HCT116 (cell line): ENCODE results near the gene C9orf43. TPM values are rescaled to one million over a fixed set of nuclear protein-coding genes. Genes with fewer than 3 reads are reported as not detected.
"Not testable (repeated sequence)": the region's sequence is repeated elsewhere in the genome, so short reads cannot be mapped to it uniquely, and the experiment has no call there.

Experiments
- ATAC-seq: fragments of 200-7000 bp; cut with Tn5 transposase; 2 replicates; pipeline ENCODE4 v1.9.1; 2020; ENCODE audit warnings: mild to moderate bottlenecking, moderate library complexity
- BruUV-seq: library from RNA; stranded (reverse); fragments of 400-500 nt; replicated peaks from 2 replicates; lab custom pipeline; 2021; lab: Mats Ljungman, UMichigan
- CTCF ChIA-PET: fragments of 300-600 bp; sonication (Branson Sonifier 250); formaldehyde crosslinking; loops from one replicate; lab custom pipeline; 2021; ENCODE audit warnings: antibody characterized with exemption; lab: Charles Lee
- POLR2A ChIA-PET: fragments of 300-600, 350-600 bp; sonication (Branson Sonifier 250); formaldehyde crosslinking; loops from one replicate; lab custom pipeline; 2021; ENCODE audit warnings: antibody characterized with exemption; lab: Charles Lee
- RAD21 ChIA-PET, 2 experiments: fragments of 300-600 bp; sonication (Branson Sonifier 250); formaldehyde crosslinking; loops; one replicate each; lab custom pipeline; 2023; ENCODE audit warnings: low total read pairs in 2 of 2; ENCODE audit not compliant: uncharacterized antibody in 2 of 2, unreplicated experiment in 2 of 2, low non-redundant PET in 1 of 2; lab: Charles Lee
- DNase-seq: peaks from one replicate; pipeline ENCODE4 v3.0.0-alpha.2; 2010; ENCODE audit warnings: low read depth, low spot score
- H2AFZ ChIP-seq: fragments of 200-600 bp; shearing (Covaris generic), sonication (generic); 2 replicates; pipeline ENCODE4 v1.6.1; 2017; ENCODE audit warnings: low read depth, mixed run types, mixed read lengths, antibody characterized with exemption, low read length; ENCODE audit not compliant: poor library complexity, severe bottlenecking
- H3K27ac ChIP-seq: 2 replicates; pipeline ENCODE4 v1.5.1; 2012; ENCODE audit warnings: low read depth, low read length
- H3K27me3 ChIP-seq: fragments of 200-600 bp; sonication (generic); 2 replicates; pipeline ENCODE4 v1.6.1; 2016; ENCODE audit warnings: mixed run types, low read length, mixed read lengths; ENCODE audit not compliant: insufficient read depth
- H3K36me3 ChIP-seq, 2 experiments: fragments of 200-500 bp in 1 of 2; fragments of 200-600 bp in 1 of 2; sonication (Bioruptor generic) in 1 of 2; sonication (generic) in 1 of 2; 2 replicates each; pipeline versions ENCODE4 v1.5.1 to v1.6.1; 2014 to 2016; ENCODE audit warnings: low read length in 2 of 2, inconsistent platforms in 1 of 2, mixed read lengths in 1 of 2, mixed run types in 1 of 2; ENCODE audit not compliant: insufficient read depth in 2 of 2, control insufficient read depth in 1 of 2
- H3K4me1 ChIP-seq, 2 experiments: fragments of 200-600 bp in 1 of 2; sonication (generic) in 1 of 2; 2 replicates each; pipeline versions ENCODE4 v1.5.1 to v1.6.1; 2012 to 2017; ENCODE audit warnings: low read length in 2 of 2, inconsistent platforms in 1 of 2, mild to moderate bottlenecking in 1 of 2, mixed read lengths in 1 of 2, mixed run types in 1 of 2, moderate library complexity in 1 of 2; ENCODE audit not compliant: insufficient read depth in 2 of 2, control insufficient read depth in 1 of 2
- H3K4me2 ChIP-seq: fragments of 200-600 bp; sonication (generic); 2 replicates; pipeline ENCODE4 v1.6.1; 2017; ENCODE audit warnings: mixed run types, low read length, mixed read lengths
- H3K4me3 ChIP-seq, 2 experiments: fragments of 200-600 bp in 1 of 2; sonication (generic) in 1 of 2; replicated peaks in 1 of 2; 2 replicates each; pipeline ENCODE4 v1.5.1; 2011 to 2016; ENCODE audit warnings: low read length in 2 of 2, control low read depth in 1 of 2, low read depth in 1 of 2, mild to moderate bottlenecking in 1 of 2, mixed read lengths in 1 of 2, mixed run types in 1 of 2
- H3K79me2 ChIP-seq: fragments of 200-600 bp; sonication (generic); 2 replicates; pipeline ENCODE4 v1.6.1; 2017; ENCODE audit warnings: mild to moderate bottlenecking, mixed run types, low read length, moderate library complexity, mixed read lengths; ENCODE audit not compliant: insufficient read depth
- H3K9ac ChIP-seq: fragments of 200-600 bp; sonication (generic); 2 replicates; pipeline ENCODE4 v1.6.1; 2016; ENCODE audit warnings: low read length, mixed read lengths
- H3K9me2 ChIP-seq: fragments of 200-600 bp; sonication (generic), shearing (Covaris generic); 2 replicates; pipeline ENCODE4 v1.6.1; 2017; ENCODE audit warnings: mixed run types, mild to moderate bottlenecking, moderate library complexity; ENCODE audit not compliant: insufficient read depth
- H3K9me3 ChIP-seq, 2 experiments: fragments of 200-500 bp in 1 of 2; fragments of 200-600 bp in 1 of 2; sonication (Bioruptor generic) in 1 of 2; sonication (generic) in 1 of 2; 2 replicates each; pipeline ENCODE4 v1.6.1; 2014 to 2017; ENCODE audit warnings: low read length in 2 of 2, mixed read lengths in 2 of 2, inconsistent platforms in 1 of 2, low read depth in 1 of 2, mild to moderate bottlenecking in 1 of 2, mixed run types in 1 of 2, moderate library complexity in 1 of 2; ENCODE audit not compliant: control insufficient read depth in 1 of 2, insufficient read depth in 1 of 2
- H4K20me1 ChIP-seq: fragments of 200-600 bp; sonication (generic), shearing (Covaris generic); 2 replicates; pipeline ENCODE4 v1.6.1; 2017; ENCODE audit warnings: mixed run types, mild to moderate bottlenecking, moderate library complexity; ENCODE audit not compliant: insufficient read depth
- ATF3 ChIP-seq: IDR thresholded peaks from 2 replicates; pipeline ENCODE4 v1.6.1; 2012
- CBX3 ChIP-seq: IDR thresholded peaks from 2 replicates; pipeline ENCODE4 v1.6.1; 2012; ENCODE audit warnings: low read depth
- EZH2phosphoT487 ChIP-seq: fragments of 200-600 bp; IDR thresholded peaks from 2 replicates; pipeline ENCODE4 v1.6.1; 2018; ENCODE audit warnings: antibody characterized with exemption, borderline replicate concordance
- MAX ChIP-seq: IDR thresholded peaks from 2 replicates; pipeline ENCODE4 v1.6.1; 2012
- POLR2A ChIP-seq: IDR thresholded peaks from 2 replicates; pipeline ENCODE4 v1.7.0; 2011; ENCODE audit warnings: borderline replicate concordance; ENCODE audit not compliant: insufficient read depth, insufficient read length; ENCODE audit errors: extremely low read depth
- POLR2AphosphoS5 ChIP-seq: IDR thresholded peaks from 2 replicates; pipeline ENCODE4 v1.6.1; 2011; ENCODE audit warnings: mild to moderate bottlenecking, low read depth, low read length, moderate library complexity
- REST ChIP-seq: IDR thresholded peaks from 2 replicates; pipeline ENCODE4 v1.6.1; 2012; ENCODE audit warnings: low read depth
- SIN3A ChIP-seq: IDR thresholded peaks from 2 replicates; pipeline ENCODE4 v1.6.1; 2012; ENCODE audit warnings: low read depth
- SRF ChIP-seq: IDR thresholded peaks from 2 replicates; pipeline ENCODE4 v1.6.1; 2012; ENCODE audit warnings: low read depth
- YY1 ChIP-seq: IDR thresholded peaks from 2 replicates; pipeline ENCODE4 v1.6.1; 2011; ENCODE audit warnings: low read length, low read depth, moderate library complexity, mild to moderate bottlenecking; ENCODE audit not compliant: insufficient replicate concordance; ENCODE audit errors: extremely low read depth
- ZFX ChIP-seq: fragments of 450-650 bp; IDR thresholded peaks from 2 replicates; pipeline ENCODE4 v1.6.1; 2017
- ZNF274 ChIP-seq: fragments of 200-500 bp; sonication (Bioruptor generic); IDR thresholded peaks from 2 replicates; pipeline ENCODE4 v1.6.1; 2014; ENCODE audit warnings: mild to moderate bottlenecking, low read depth, low read length, inconsistent platforms
- intact Hi-C: fragments of 100-400 bp; cut with micrococcal nuclease; formaldehyde crosslinking; loops from 2 replicates; pipeline ENCODE4 v1.10.0; 2022
- total RNA-seq: library from RNA; stranded (reverse); gene quantifications from one replicate; pipeline ENCODE4 v1.2.1, GENCODE V29; 2021; ENCODE audit not compliant: unreplicated experiment

Gene C9orf43
- total RNA-seq, 1 experiment from 2014 or later = 0.71 TPM

GRCh38 chr9:113376634-113377567, 33.6 kb upstream of the C9orf43 start, which contains the start of gene HDHD3:
HDHD3 (minus strand) TSS chr9:113376986; CDS start chr9:113374354, 2,632 bp downstream.
- peak within 1 kb of the TSS; percentile 89 for H3K4me2 ChIP-seq
- H3K27ac ChIP-seq = peak within 1 kb of the TSS; percentile 84
- no peaks in the 10 kb centered on the region for H3K27me3 ChIP-seq
- ChIA-PET CTCF (interaction anchor here (1.2 kb wide), 1 partner anchor 281 kb away, joined by 3 read pairs; no protein-coding TSS in a partner anchor), RAD21 (interaction anchor here (0.6 to 0.7 kb wide), 3 partner anchors 27 to 510 kb away, joined by 3 to 4 read pairs (median 3); partner anchors contain the start of genes C9orf43 (in 1 of the 2) and POLE3 (in 1 of the 2)), POLR2A (interaction anchor here (0.6 to 1.4 kb wide), 6 partner anchors 13 to 186 kb away, joined by 3 to 6 read pairs (median 4); partner anchors contain the start of genes CDC26 and PRPF4)
- DNase-seq = peak; percentile 48
- H4K20me1 ChIP-seq = no peaks in the 10 kb centered on the region
- no peaks in the 10 kb centered on the region for H3K9me2 ChIP-seq
- no TSS peak for BruUV-seq
- H3K9ac ChIP-seq = peak within 1 kb of the TSS; percentile 88
- H3K79me2 ChIP-seq = peaks cover 14% of the 10 kb centered on the region
- ATAC-seq = peak; percentile 88
- peak within 1 kb of the TSS; percentile 94 for H2AFZ ChIP-seq
- H3K4me3 ChIP-seq = peak within 1 kb of the TSS; percentile 93 to 95
- peaks cover 6 to 7% of the 10 kb centered on the region in 2 experiments; a peak in 2 of 4 replicates for H3K36me3 ChIP-seq
- peaks cover 19 to 30% of the 10 kb centered on the region in 2 experiments for H3K4me1 ChIP-seq
- no peaks in the 10 kb centered on the region for H3K9me3 ChIP-seq
- no peak for TF ChIP-seq ZNF274
- no peak for TF ChIP-seq EZH2phosphoT487
- peak; percentile 49 for TF ChIP-seq POLR2A
- no peak for TF ChIP-seq SIN3A
- no peak for TF ChIP-seq REST
- peak; percentile 75; the same call in 1 of the 2 replicates for TF ChIP-seq ZFX
- no peak for TF ChIP-seq SRF
- TF ChIP-seq ATF3 = no peak
- no peak for TF ChIP-seq MAX
- peak; percentile 11 for TF ChIP-seq YY1
- peak; percentile 98 for TF ChIP-seq POLR2AphosphoS5
- TF ChIP-seq CBX3 = no peak
- intact Hi-C loops = no loop called here

GRCh38 chr9:113379094-113379828, 31.3 kb upstream of the C9orf43 start:
- H3K4me2 ChIP-seq, H2AFZ ChIP-seq, intact Hi-C loops, BruUV-seq, H3K9me3 ChIP-seq, POLR2A ChIA-PET, H3K4me3 ChIP-seq, DNase-seq, CTCF ChIA-PET, H3K27ac ChIP-seq, RAD21 ChIA-PET, ATAC-seq, H4K20me1 ChIP-seq, H3K9ac ChIP-seq, H3K9me2 ChIP-seq, H3K27me3 ChIP-seq, H3K36me3 ChIP-seq: not testable (repeated sequence)
- Histone ChIP-seq H3K4me1 (peaks cover 24 to 36% of the 10 kb centered on the region in 2 experiments), H3K79me2 (peaks cover 14% of the 10 kb centered on the region)
